Fibroblast of lung (primary cell): ENCODE results near the gene NTSR1.

ENCODE experiments used
- EZH2 ChIP-seq: IDR thresholded peaks from 2 replicates; pipeline ENCODE4 v1.5.1; 2012; ENCODE audit warnings: low read length, control low read depth, mild to moderate bottlenecking; ENCODE audit errors: missing control alignments
- TF ChIP-seq, protein P1 (sequence below), 2 donors: IDR thresholded peaks in 1 of 2; conservative IDR thresholded peaks in 1 of 2; 1 replicate in 1 of 2; 2 replicates in 1 of 2; pipeline ENCODE4 v1.5.1; 2011 to 2012; ENCODE audit warnings: low read length in 2 of 2, control low read depth in 1 of 2, inconsistent platforms in 1 of 2, low read depth in 1 of 2, mild to moderate bottlenecking in 1 of 2

DNA sequence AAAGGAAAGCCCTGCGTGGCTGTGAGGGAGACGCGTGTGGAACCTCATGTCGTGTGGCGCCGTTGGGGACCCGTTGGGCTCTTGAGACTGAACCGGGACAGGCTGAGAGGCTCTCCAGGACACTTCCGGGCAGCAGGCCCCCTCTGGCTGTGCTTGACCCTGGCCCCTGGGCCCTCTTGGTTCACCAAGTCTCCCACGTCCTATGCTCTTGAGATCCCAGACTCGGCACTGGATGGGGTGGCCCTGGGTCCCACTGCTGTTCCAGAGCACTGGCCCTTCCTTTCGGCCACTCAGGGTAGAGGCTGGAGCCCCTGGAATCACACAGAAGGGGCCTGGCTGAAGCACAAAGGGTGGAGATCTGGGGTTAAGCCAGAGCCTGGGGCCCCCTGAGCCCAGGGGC is 30.4 kb downstream of the NTSR1 start:
- TF ChIP-seq, protein P1, sequence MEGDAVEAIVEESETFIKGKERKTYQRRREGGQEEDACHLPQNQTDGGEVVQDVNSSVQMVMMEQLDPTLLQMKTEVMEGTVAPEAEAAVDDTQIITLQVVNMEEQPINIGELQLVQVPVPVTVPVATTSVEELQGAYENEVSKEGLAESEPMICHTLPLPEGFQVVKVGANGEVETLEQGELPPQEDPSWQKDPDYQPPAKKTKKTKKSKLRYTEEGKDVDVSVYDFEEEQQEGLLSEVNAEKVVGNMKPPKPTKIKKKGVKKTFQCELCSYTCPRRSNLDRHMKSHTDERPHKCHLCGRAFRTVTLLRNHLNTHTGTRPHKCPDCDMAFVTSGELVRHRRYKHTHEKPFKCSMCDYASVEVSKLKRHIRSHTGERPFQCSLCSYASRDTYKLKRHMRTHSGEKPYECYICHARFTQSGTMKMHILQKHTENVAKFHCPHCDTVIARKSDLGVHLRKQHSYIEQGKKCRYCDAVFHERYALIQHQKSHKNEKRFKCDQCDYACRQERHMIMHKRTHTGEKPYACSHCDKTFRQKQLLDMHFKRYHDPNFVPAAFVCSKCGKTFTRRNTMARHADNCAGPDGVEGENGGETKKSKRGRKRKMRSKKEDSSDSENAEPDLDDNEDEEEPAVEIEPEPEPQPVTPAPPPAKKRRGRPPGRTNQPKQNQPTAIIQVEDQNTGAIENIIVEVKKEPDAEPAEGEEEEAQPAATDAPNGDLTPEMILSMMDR (conservative IDR thresholded peaks at IDR 0.05 in 1 of 2, IDR thresholded peaks at IDR 0.05 in 1 of 2; ENCODE audit: low read depth in 1 of 2, low read length in 2 of 2): no peak
- no peak for TF ChIP-seq EZH2
